GM23338 (cell line): ENCODE data around the gene MEGF11. TPM values are rescaled to one million over a fixed set of nuclear protein-coding genes. Genes with fewer than 3 reads are reported as not detected.

ENCODE experiments used
- ATAC-seq: fragments of 200-7000 bp; cut with Tn5 transposase; 3 replicates; pipeline ENCODE4 v1.9.1; 2020
- DNase-seq: peaks from one replicate; pipeline ENCODE4 v3.0.0-alpha.2; 2015; ENCODE audit warnings: low spot score
- H2AFZ ChIP-seq: fragments of 200-600 bp; sonication (generic); 2 replicates; pipeline ENCODE4 v1.8.0; 2016; ENCODE audit warnings: antibody characterized with exemption, mild to moderate bottlenecking, moderate library complexity
- H3F3A ChIP-seq: fragments of 200-600 bp; sonication (generic); replicated peaks from 2 replicates; pipeline ENCODE4 v1.8.0; 2017; ENCODE audit warnings: antibody characterized with exemption, mixed run types, low read depth
- H3K27ac ChIP-seq: fragments of 200-600 bp; sonication (generic); 2 replicates; pipeline ENCODE4 v1.6.1; 2016; ENCODE audit warnings: low read depth
- H3K27me3 ChIP-seq: fragments of 200-600 bp; sonication (generic); 2 replicates; pipeline ENCODE4 v1.8.0; 2016; ENCODE audit warnings: mild to moderate bottlenecking, mixed run types, moderate library complexity; ENCODE audit not compliant: insufficient read depth
- H3K36me3 ChIP-seq: fragments of 200-600 bp; sonication (generic); 2 replicates; pipeline ENCODE4 v1.8.0; 2016; ENCODE audit warnings: mild to moderate bottlenecking; ENCODE audit not compliant: insufficient read depth
- H3K4me1 ChIP-seq: fragments of 200-600 bp; sonication (generic); 2 replicates; pipeline ENCODE4 v1.8.0; 2016; ENCODE audit warnings: mild to moderate bottlenecking, moderate library complexity; ENCODE audit not compliant: insufficient read depth
- H3K4me2 ChIP-seq: fragments of 200-600 bp; sonication (generic); 2 replicates; pipeline ENCODE4 v1.7.1; 2017; ENCODE audit warnings: mixed run types
- H3K4me3 ChIP-seq: fragments of 200-600 bp; sonication (generic); 2 replicates; pipeline ENCODE4 v1.6.1; 2016; ENCODE audit warnings: mixed run types
- H3K79me2 ChIP-seq: fragments of 200-600 bp; sonication (generic); replicated peaks from 2 replicates; pipeline ENCODE4 v1.8.0; 2017; ENCODE audit warnings: mild to moderate bottlenecking; ENCODE audit not compliant: insufficient read depth
- H3K9me2 ChIP-seq: fragments of 200-600 bp; sonication (generic); 2 replicates; pipeline ENCODE4 v1.8.0; 2017; ENCODE audit not compliant: insufficient read depth
- H4K20me1 ChIP-seq: fragments of 200-600 bp; sonication (generic); replicated peaks from 2 replicates; pipeline ENCODE4 v1.8.0; 2017; ENCODE audit warnings: mild to moderate bottlenecking; ENCODE audit not compliant: insufficient read depth
- H3K27ac Mint-ChIP-seq: 2 replicates; pipeline ENCODE4 v1.8.0; 2020; ENCODE audit warnings: inconsistent platforms, mild to moderate bottlenecking, moderate library complexity, mixed read lengths
- H3K27me3 Mint-ChIP-seq: 3 replicates; pipeline ENCODE4 v1.8.0; 2022; ENCODE audit warnings: low read depth, mild to moderate bottlenecking, moderate library complexity, mixed read lengths, inconsistent platforms; ENCODE audit not compliant: insufficient read depth, poor library complexity
- H3K36me3 Mint-ChIP-seq: 3 replicates; pipeline ENCODE4 v1.8.0; 2021; ENCODE audit warnings: low read depth, mild to moderate bottlenecking, inconsistent platforms, moderate library complexity, mixed read lengths
- H3K4me1 Mint-ChIP-seq: 3 replicates; pipeline ENCODE4 v1.8.0; 2020; ENCODE audit warnings: mild to moderate bottlenecking, inconsistent platforms, mixed read lengths
- H3K4me3 Mint-ChIP-seq: 3 replicates; pipeline ENCODE4 v1.8.0; 2021; ENCODE audit warnings: moderate library complexity, mild to moderate bottlenecking, inconsistent platforms, mixed read lengths
- H3K9me3 Mint-ChIP-seq: 3 replicates; pipeline ENCODE4 v1.8.0; 2020; ENCODE audit warnings: moderate library complexity, mild to moderate bottlenecking, inconsistent platforms, mixed read lengths
- CREB1 ChIP-seq: fragments of 250-450 bp; sonication (Bioruptor Pico); IDR thresholded peaks from 2 replicates; pipeline ENCODE4 v1.5.0; 2020; ENCODE audit warnings: low read depth, mild to moderate bottlenecking, moderate library complexity
- CTCF ChIP-seq, 2 experiments: fragments of 200-600 bp in 1 of 2; sonication (generic) in 1 of 2; conservative IDR thresholded peaks; 2 replicates each; pipeline versions ENCODE4 v1.5.1 to v1.6.1; 2016 to 2017; ENCODE audit warnings: antibody characterized with exemption in 2 of 2, low read depth in 2 of 2, mild to moderate bottlenecking in 2 of 2, moderate library complexity in 1 of 2
- EZH2 ChIP-seq: fragments of 200-600 bp; sonication (generic); IDR thresholded peaks from one replicate; pipeline ENCODE4 v1.8.0; 2017; ENCODE audit warnings: antibody characterized with exemption, mild to moderate bottlenecking, low read depth; ENCODE audit not compliant: unreplicated experiment
- EZH2phosphoT487 ChIP-seq: fragments of 200-600 bp; sonication (generic); IDR thresholded peaks from one replicate; pipeline ENCODE4 v1.8.1; 2018; ENCODE audit warnings: antibody characterized with exemption; ENCODE audit not compliant: unreplicated experiment
- JUNB ChIP-seq: IDR thresholded peaks from one replicate; pipeline ENCODE4 v1.6.1; 2016; ENCODE audit warnings: antibody characterized with exemption; ENCODE audit not compliant: unreplicated experiment
- STAT1 ChIP-seq: IDR thresholded peaks from one replicate; pipeline ENCODE4 v1.6.1; 2016; ENCODE audit warnings: antibody characterized with exemption; ENCODE audit not compliant: unreplicated experiment
- ZNF331 ChIP-seq: fragments of 250-450 bp; sonication (Bioruptor Pico); IDR thresholded peaks from 2 replicates; pipeline ENCODE4 v1.5.0; 2020; ENCODE audit warnings: low read depth, mild to moderate bottlenecking, moderate library complexity
- ZNF462 ChIP-seq: fragments of 250-450 bp; sonication (Bioruptor Pico); IDR thresholded peaks from 2 replicates; pipeline ENCODE4 v1.5.0; 2020; ENCODE audit warnings: mild to moderate bottlenecking, moderate library complexity
- polyA plus RNA-seq: library from polyadenylated mRNA; unstranded; fragments of >200 nt; fragmentation: Nextera tagmentation; extraction: Ambion mirVana; gene quantifications from 2 replicates; pipeline ENCODE4 v1.2.1, GENCODE V29; 2016
- total RNA-seq: library from RNA; depleted of rRNA; stranded (reverse); fragments of >200 nt; shearing (Covaris generic); gene quantifications from 2 replicates; pipeline ENCODE4 v1.2.3, GENCODE V29; 2014
- TF ChIP-seq, protein P1 (sequence below): IDR thresholded peaks from 2 replicates; pipeline ENCODE4 v1.6.1; 2016; ENCODE audit warnings: antibody characterized with exemption

MEGF11 gene
- total and polyA plus RNA-seq, 2 experiments from 2014 or later = 1.3 to 1.9 TPM

- TF ChIP-seq CTCF (conservative IDR thresholded peaks at IDR 0.05; ENCODE audit: low read depth in 2 of 2) (no peak), ZNF331 (no peak), JUNB (no peak), STAT1 (no peak), EZH2 (no peak), CREB1 (no peak), EZH2phosphoT487 (no peak)
- TF ChIP-seq, protein P1, sequence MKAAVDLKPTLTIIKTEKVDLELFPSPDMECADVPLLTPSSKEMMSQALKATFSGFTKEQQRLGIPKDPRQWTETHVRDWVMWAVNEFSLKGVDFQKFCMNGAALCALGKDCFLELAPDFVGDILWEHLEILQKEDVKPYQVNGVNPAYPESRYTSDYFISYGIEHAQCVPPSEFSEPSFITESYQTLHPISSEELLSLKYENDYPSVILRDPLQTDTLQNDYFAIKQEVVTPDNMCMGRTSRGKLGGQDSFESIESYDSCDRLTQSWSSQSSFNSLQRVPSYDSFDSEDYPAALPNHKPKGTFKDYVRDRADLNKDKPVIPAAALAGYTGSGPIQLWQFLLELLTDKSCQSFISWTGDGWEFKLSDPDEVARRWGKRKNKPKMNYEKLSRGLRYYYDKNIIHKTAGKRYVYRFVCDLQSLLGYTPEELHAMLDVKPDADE = no peak
Observed at GRCh38 chr15:65963358-65963757, 290.2 kb downstream of the MEGF11 start (continued).

- Histone ChIP-seq H3K36me3 (no peaks in the 10 kb centered on the region), H3K27me3 (no peaks in the 10 kb centered on the region), H3K79me2 (no peaks in the 10 kb centered on the region), H3K4me2 (no peak overlapping the region), H3K4me1 (no peaks in the 10 kb centered on the region), H2AFZ (no peak overlapping the region), H4K20me1 (no peaks in the 10 kb centered on the region), H3K9me2 (no peaks in the 10 kb centered on the region), H3F3A (no peaks in the 10 kb centered on the region), H3K4me3 (no peak overlapping the region), H3K27ac (no peak overlapping the region)
- TF ChIP-seq ZNF331 (no peak), EZH2 (no peak), JUNB (no peak), STAT1 (no peak), CREB1 (no peak), EZH2phosphoT487 (no peak), ZNF462 (CRISPR knock-in tag) (no peak), CTCF (conservative IDR thresholded peaks at IDR 0.05; ENCODE audit: low read depth in 2 of 2) (no peak)
- DNase-seq (no peak), ATAC-seq (no peak)
- Mint-ChIP-seq H3K27me3 (peaks cover 3% of the 10 kb centered on the region), H3K4me1 (peaks cover 13% of the 10 kb centered on the region), H3K9me3 (no peaks in the 10 kb centered on the region), H3K4me3 (no peak overlapping the region), H3K36me3 (no peaks in the 10 kb centered on the region; the same call in 2 of the 3 replicates), H3K27ac (no peak overlapping the region)
Observed at GRCh38 chr15:65962187-65962586, 291.4 kb downstream of the MEGF11 start.
